Endothelial cell of umbilical vein (primary cell): ENCODE results near the gene GTF2H2C.

Experiments
- CTCF ChIP-seq, 2 donors: IDR thresholded peaks; 1 replicate in 1 of 2; 2 replicates in 1 of 2; pipeline ENCODE4 v1.5.1; 2011; ENCODE audit warnings: low read length in 2 of 2, mild to moderate bottlenecking in 2 of 2, moderate library complexity in 2 of 2, control low read depth in 1 of 2, inconsistent platforms in 1 of 2, low read depth in 1 of 2; ENCODE audit not compliant: insufficient read depth in 1 of 2; ENCODE audit errors: extremely low read depth in 1 of 2
- FOS ChIP-seq: IDR thresholded peaks from 2 replicates; pipeline ENCODE4 v1.6.1; 2011; ENCODE audit warnings: mild to moderate bottlenecking, low read length, moderate library complexity, borderline replicate concordance; ENCODE audit not compliant: insufficient read depth
- POLR2A ChIP-seq: IDR thresholded peaks from 2 replicates; pipeline ENCODE4 v1.6.1; 2012; ENCODE audit warnings: low read depth, mild to moderate bottlenecking, control low read depth, low read length

- TF ChIP-seq CTCF (IDR thresholded peaks at IDR 0.05; ENCODE audit: extremely low read depth in 1 of 2, insufficient read depth in 1 of 2, low read depth in 1 of 2, low read length in 2 of 2): no peak
- TF ChIP-seq FOS: no peak
- TF ChIP-seq POLR2A: no peak
These were observed 32.0 kb upstream of the GTF2H2C start for GRCh38 chr5:69528035-69528434.
